Measurements from ENCODE around the gene TCP1. TPM values are rescaled to one million over a fixed set of nuclear protein-coding genes. Genes with fewer than 3 reads are reported as not detected.
A peak's percentile ranks its signal among the peaks of the same experiment; 100 is the strongest.
"Not testable (repeated sequence)": the region's sequence is repeated elsewhere in the genome, so short reads cannot be mapped to it uniquely, and the experiment has no call there.

Gene TCP1
- polyA plus RNA-seq, 4 donors, result 241 to 293 (median 273) TPM

GRCh38 chr6:159817951-159818739 is 28.7 kb upstream of the TCP1 start:
- no peak for DNase-seq (ENCODE audit: low read depth in 4 of 4, low spot score in 3 of 4)

GRCh38 chr6:159816775-159817174 is 27.4 kb upstream of the TCP1 start:
- DNase-seq (ENCODE audit: low read depth in 4 of 4, low spot score in 3 of 4), result not testable (repeated sequence)

- DNase-seq (ENCODE audit: low read depth in 4 of 4, low spot score in 3 of 4), result no peak
These were observed 26.0 kb upstream of the TCP1 start for GRCh38 chr6:159815410-159815809.

- no peak for DNase-seq (ENCODE audit: low read depth in 4 of 4, low spot score in 3 of 4)
These were observed 24.4 kb upstream of the TCP1 start for GRCh38 chr6:159813781-159814180.

GRCh38 chr6:159809149-159809548 is 19.7 kb upstream of the TCP1 start:
- DNase-seq (ENCODE audit: low read depth in 4 of 4, low spot score in 3 of 4), result no peak

- no peak for DNase-seq (ENCODE audit: low read depth in 4 of 4, low spot score in 3 of 4)
These were observed 19.2 kb upstream of the TCP1 start for GRCh38 chr6:159808647-159809046.

- no peak for DNase-seq (ENCODE audit: low read depth in 4 of 4, low spot score in 3 of 4)
These were observed 17.9 kb upstream of the TCP1 start for GRCh38 chr6:159807150-159807858.

GRCh38 chr6:159806021-159806458 is 16.6 kb upstream of the TCP1 start:
- no peak for DNase-seq (ENCODE audit: low read depth in 4 of 4, low spot score in 3 of 4)

- no peak for DNase-seq (ENCODE audit: low read depth in 4 of 4, low spot score in 3 of 4)
These were observed 16.1 kb upstream of the TCP1 start for GRCh38 chr6:159805440-159806020.

- no peak for DNase-seq (ENCODE audit: low read depth in 4 of 4, low spot score in 3 of 4)
These were observed 15.1 kb upstream of the TCP1 start for GRCh38 chr6:159804504-159804903.

GRCh38 chr6:159801935-159802334 is 12.5 kb upstream of the TCP1 start:
- DNase-seq (ENCODE audit: low read depth in 4 of 4, low spot score in 3 of 4), result no peak

GRCh38 chr6:159800141-159800865 is 10.9 kb upstream of the TCP1 start, which contains the start of gene PNLDC1:
Gene PNLDC1, plus strand, starts transcription at chr6:159800276. Its CDS starts 32 bp downstream, at chr6:159800308.
- no peak for DNase-seq (ENCODE audit: low read depth in 4 of 4, low spot score in 3 of 4)

GRCh38 chr6:159797554-159797953 is 8.2 kb upstream of the TCP1 start:
- no peak for DNase-seq (ENCODE audit: low read depth in 4 of 4, low spot score in 3 of 4)

GRCh38 chr6:159794976-159795375 is 5.6 kb upstream of the TCP1 start:
- not testable (repeated sequence) for DNase-seq (ENCODE audit: low read depth in 4 of 4, low spot score in 3 of 4)

- no peak for DNase-seq (ENCODE audit: low read depth in 4 of 4, low spot score in 3 of 4)
These were observed 1.7 kb upstream of the TCP1 start for GRCh38 chr6:159790956-159791598.

- DNase-seq (ENCODE audit: low read depth in 4 of 4, low spot score in 3 of 4), result peak; percentile 89 to 92 (median 90)
These were observed 950 bp upstream of the TCP1 start, which contains the start of gene MRPL18 for GRCh38 chr6:159790149-159790955. Gene MRPL18, plus strand, starts transcription at chr6:159790467. Its CDS starts 121 bp downstream, at chr6:159790588.

GRCh38 chr6:159788753-159789376 is 537 bp downstream of the TCP1 start:
- no peak for DNase-seq (ENCODE audit: low read depth in 4 of 4, low spot score in 3 of 4)

- DNase-seq (ENCODE audit: low read depth in 4 of 4, low spot score in 3 of 4), result no peak
These were observed 1.1 kb downstream of the TCP1 start for GRCh38 chr6:159788276-159788675.

GRCh38 chr6:159778542-159779103 is 10.8 kb downstream of the TCP1 start:
- DNase-seq (ENCODE audit: low read depth in 4 of 4, low spot score in 3 of 4), result no peak
